Ectodermal cell (in vitro differentiated cells): Measurements from ENCODE around the gene PTPRN2.

Experiments used
- H3K27ac ChIP-seq: 2 replicates; pipeline ENCODE4 v1.7.0; 2013; ENCODE audit warnings: mild to moderate bottlenecking, low read depth, low read length; ENCODE audit not compliant: insufficient read depth, poor library complexity, severe bottlenecking
- H3K27me3 ChIP-seq: 2 replicates; pipeline ENCODE4 v1.7.0; 2013; ENCODE audit warnings: mild to moderate bottlenecking, low read length; ENCODE audit not compliant: insufficient read depth, control insufficient read depth, poor library complexity, severe bottlenecking
- H3K36me3 ChIP-seq: one replicate; pipeline ENCODE4 v1.7.0; 2013; ENCODE audit warnings: low read length; ENCODE audit not compliant: control insufficient read depth, insufficient read depth
- H3K4me1 ChIP-seq: one replicate; pipeline ENCODE4 v1.7.0; 2013; ENCODE audit warnings: low read length; ENCODE audit not compliant: control insufficient read depth, insufficient read depth
- H3K4me3 ChIP-seq: 2 replicates; pipeline ENCODE4 v1.7.0; 2013; ENCODE audit warnings: low read depth, low read length, control low read depth; ENCODE audit not compliant: insufficient read depth
- H3K9me3 ChIP-seq: 2 replicates; pipeline ENCODE4 v1.7.0; 2013; ENCODE audit warnings: mild to moderate bottlenecking, low read length, moderate library complexity; ENCODE audit not compliant: control insufficient read depth
- WGBS, 2 experiments: methylation state at CpG; one replicate each; pipeline ENCODE4 v1.1.7; 2013; ENCODE audit warnings: missing lambda C conversion rate in 2 of 2; 5-methylcytosine and 5-hydroxymethylcytosine counted together

Gene PTPRN2

GRCh38 chr7:158263964-158264748 is 323.5 kb downstream of the PTPRN2 start:
- Histone ChIP-seq H3K4me3 (no peak overlapping the region), H3K27ac (no peak overlapping the region), H3K9me3 (peaks cover 21% of the 10 kb centered on the region), H3K4me1 (no peaks in the 10 kb centered on the region), H3K27me3 (no peaks in the 10 kb centered on the region), H3K36me3 (no peaks in the 10 kb centered on the region)
- WGBS, 2 experiments: 88 to 89% methylated on average over 25 of the region's 25 CpGs

GRCh38 chr7:158263110-158263963 is 324.3 kb downstream of the PTPRN2 start:
- WGBS, 2 experiments: 79 to 83% methylated on average over 19 of the region's 19 CpGs
- Histone ChIP-seq H3K36me3 (no peaks in the 10 kb centered on the region), H3K4me1 (no peaks in the 10 kb centered on the region), H3K9me3 (peaks cover 20% of the 10 kb centered on the region), H3K27me3 (no peaks in the 10 kb centered on the region), H3K27ac (no peak overlapping the region), H3K4me3 (no peak overlapping the region)

- no peaks in the 10 kb centered on the region for H3K36me3 ChIP-seq
- no peaks in the 10 kb centered on the region for H3K4me1 ChIP-seq
- peaks cover 20% of the 10 kb centered on the region for H3K9me3 ChIP-seq
- WGBS, 2 experiments: 85 to 86% methylated on average over 5 of the region's 5 CpGs
- no peak overlapping the region for H3K27ac ChIP-seq
- no peak overlapping the region for H3K4me3 ChIP-seq
- H3K27me3 ChIP-seq: no peaks in the 10 kb centered on the region
These were observed 325.1 kb downstream of the PTPRN2 start for GRCh38 chr7:158262284-158263109.

- H3K36me3 ChIP-seq: no peaks in the 10 kb centered on the region
- peaks cover 20% of the 10 kb centered on the region for H3K9me3 ChIP-seq
- no peaks in the 10 kb centered on the region for H3K4me1 ChIP-seq
- H3K4me3 ChIP-seq: no peak overlapping the region
- no peaks in the 10 kb centered on the region for H3K27me3 ChIP-seq
- WGBS, 2 experiments: 87 to 89% methylated on average over 27 of the region's 27 CpGs
- no peak overlapping the region for H3K27ac ChIP-seq
These were observed 326.0 kb downstream of the PTPRN2 start for GRCh38 chr7:158261362-158262235.

- H3K27me3 ChIP-seq: no peaks in the 10 kb centered on the region
- WGBS, 2 experiments: 87 to 88% methylated on average over 20 of the region's 20 CpGs
- no peaks in the 10 kb centered on the region for H3K36me3 ChIP-seq
- H3K9me3 ChIP-seq: peaks cover 22% of the 10 kb centered on the region
- no peak overlapping the region for H3K27ac ChIP-seq
- no peaks in the 10 kb centered on the region for H3K4me1 ChIP-seq
- H3K4me3 ChIP-seq: no peak overlapping the region
These were observed 326.9 kb downstream of the PTPRN2 start for GRCh38 chr7:158260567-158261361.

- no peaks in the 10 kb centered on the region for H3K4me1 ChIP-seq
- H3K36me3 ChIP-seq: no peaks in the 10 kb centered on the region
- no peaks in the 10 kb centered on the region for H3K27me3 ChIP-seq
- H3K27ac ChIP-seq: no peak overlapping the region
- no peak overlapping the region for H3K4me3 ChIP-seq
- WGBS, 2 experiments: 77 to 79% methylated on average over 12 of the region's 12 CpGs
- H3K9me3 ChIP-seq: peaks cover 25% of the 10 kb centered on the region
These were observed 327.8 kb downstream of the PTPRN2 start for GRCh38 chr7:158259671-158260418.

- no peaks in the 10 kb centered on the region for H3K4me1 ChIP-seq
- H3K4me3 ChIP-seq: no peak overlapping the region
- H3K27ac ChIP-seq: no peak overlapping the region
- WGBS, 2 experiments: 89 to 90% methylated on average over 10 of the region's 10 CpGs
- H3K27me3 ChIP-seq: no peaks in the 10 kb centered on the region
- H3K9me3 ChIP-seq: peaks cover 25% of the 10 kb centered on the region
- no peaks in the 10 kb centered on the region for H3K36me3 ChIP-seq
These were observed 328.5 kb downstream of the PTPRN2 start for GRCh38 chr7:158259141-158259540.

- Histone ChIP-seq H3K4me3 (no peak overlapping the region), H3K4me1 (no peaks in the 10 kb centered on the region), H3K27me3 (no peaks in the 10 kb centered on the region), H3K27ac (no peak overlapping the region), H3K36me3 (no peaks in the 10 kb centered on the region), H3K9me3 (peaks cover 25% of the 10 kb centered on the region)
- 82 to 84% methylated on average over 22 of the region's 22 CpGs for WGBS, 2 experiments
These were observed 329.1 kb downstream of the PTPRN2 start for GRCh38 chr7:158258411-158259130.
